DMS 273 (cell line): ENCODE results near the gene RNF39.

Source experiments
- DNase-seq: peaks from one replicate; lab custom pipeline; 2025; ENCODE audit not compliant: unreplicated experiment; lab: John Stamatoyannopoulos, UW

RNF39 gene

GRCh38 chr6:30097902-30098768 lies 22.6 kb upstream of the RNF39 start:
- DNase-seq = no peak

- no peak for DNase-seq
Measured at GRCh38 chr6:30096829-30097228, 21.3 kb upstream of the RNF39 start.

DNA sequence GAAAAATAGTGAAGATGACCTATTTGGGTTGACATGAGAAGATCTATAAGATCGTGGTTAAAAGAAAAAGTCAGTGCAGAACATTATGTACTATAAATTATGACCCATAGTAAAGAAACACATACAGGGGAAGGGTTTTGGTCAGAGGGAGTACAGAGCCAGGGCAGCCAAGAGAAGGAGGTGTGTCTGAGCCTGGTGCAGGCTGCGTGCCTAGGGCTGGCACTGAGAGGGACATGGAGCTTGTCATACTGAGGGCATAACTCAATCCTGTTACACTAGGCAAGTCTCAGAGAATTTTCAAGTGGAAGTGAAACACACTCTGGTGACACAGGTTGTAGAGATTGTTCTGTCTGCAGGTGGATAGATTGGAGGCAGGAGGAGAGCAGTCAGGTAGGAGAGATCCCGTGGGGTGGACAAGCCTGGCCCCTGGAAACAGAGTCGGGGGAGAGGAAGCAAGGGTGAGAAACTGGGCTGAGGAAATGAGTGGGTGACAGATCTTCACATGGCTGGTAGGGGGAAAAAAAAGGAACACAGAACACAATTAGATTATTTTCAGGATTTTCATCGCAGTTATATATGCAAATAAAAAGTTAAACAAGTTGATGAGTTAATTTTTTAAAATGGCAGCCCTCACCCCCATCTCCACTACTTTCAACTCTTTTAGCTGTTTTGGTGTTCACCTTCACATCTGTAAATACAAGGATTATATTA lies 18.5 kb upstream of the RNF39 start:
- DNase-seq = no peak

- DNase-seq = no peak
Measured at GRCh38 chr6:30092852-30093543, 17.4 kb upstream of the RNF39 start.

DNA sequence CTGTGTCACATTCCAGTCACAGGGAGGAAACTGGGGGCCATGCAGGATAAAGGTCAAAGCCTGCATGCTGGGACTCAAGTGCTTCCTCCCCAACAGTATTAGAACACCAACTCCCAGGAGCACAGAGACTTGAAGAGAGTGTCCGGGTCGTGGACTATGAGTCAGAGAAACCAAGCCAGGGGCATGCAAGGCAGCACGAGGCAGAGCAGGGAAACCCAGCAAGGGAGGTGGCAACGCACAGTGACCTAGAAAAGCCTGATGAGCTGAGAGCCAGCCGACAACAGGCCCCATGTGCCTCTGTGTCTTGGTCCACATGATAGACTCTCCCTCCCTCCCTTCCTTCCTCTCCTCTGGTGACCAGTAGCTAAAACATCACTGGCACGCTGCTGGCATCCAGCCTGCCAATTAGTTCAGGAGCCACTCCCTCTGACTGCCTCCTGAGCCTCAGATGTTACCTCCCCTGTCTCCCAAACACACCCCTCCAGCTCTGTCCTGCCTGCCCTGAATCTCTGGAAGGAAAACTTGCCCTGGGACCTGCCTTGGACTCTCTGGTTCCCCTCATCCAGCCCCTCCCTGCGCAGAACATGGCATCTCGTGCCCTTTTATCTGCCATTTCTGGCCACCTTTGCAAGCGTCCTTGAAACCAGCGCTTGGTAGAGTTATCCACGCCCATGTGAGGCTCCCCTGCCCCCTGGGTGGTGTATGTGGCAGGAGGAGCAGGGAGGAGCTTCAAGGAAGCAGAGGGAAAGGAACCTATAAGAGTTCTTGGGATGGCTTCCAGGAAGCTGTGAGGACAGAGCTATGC lies 16.2 kb upstream of the RNF39 start:
- peak; percentile 28 for DNase-seq

DNA sequence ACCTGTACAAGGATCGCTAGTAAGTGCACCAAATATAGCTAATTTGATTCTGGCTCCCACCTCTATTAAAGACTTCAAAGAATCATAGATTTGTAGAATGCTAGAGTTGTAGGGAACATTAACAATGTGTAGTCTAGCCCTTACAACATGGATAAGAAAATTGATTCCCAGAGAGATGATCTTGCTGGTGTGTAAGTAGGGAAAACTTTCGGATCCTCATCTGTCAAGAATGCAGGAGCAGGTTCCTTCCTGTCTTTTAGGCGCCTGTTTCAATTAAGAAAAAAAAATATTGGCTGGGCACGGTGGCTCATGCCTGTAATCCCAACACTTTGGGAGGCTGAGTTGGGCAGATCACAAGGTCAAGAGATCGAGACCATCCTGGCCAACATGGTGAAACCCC lies 12.3 kb upstream of the RNF39 start:
- DNase-seq = no peak

DNA sequence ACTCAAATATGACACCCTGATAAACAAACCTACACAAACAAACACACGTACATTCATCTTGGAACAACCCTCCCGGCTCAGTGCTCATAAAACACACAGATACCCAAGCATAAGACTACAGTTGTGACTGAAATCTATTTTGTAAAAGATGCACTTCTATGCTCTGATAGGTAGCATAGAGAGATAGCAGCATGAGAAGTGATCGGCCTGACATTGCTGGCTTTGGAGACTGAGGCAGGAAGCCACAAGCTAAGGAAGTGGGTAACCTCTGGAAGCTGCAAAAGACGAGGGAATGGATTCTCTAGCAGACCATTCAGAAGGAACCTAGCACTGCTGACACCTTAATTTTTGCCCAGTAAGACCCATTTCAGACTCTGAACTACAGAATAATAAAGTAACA lies 1.6 kb upstream of the RNF39 start:
- no peak for DNase-seq

DNA sequence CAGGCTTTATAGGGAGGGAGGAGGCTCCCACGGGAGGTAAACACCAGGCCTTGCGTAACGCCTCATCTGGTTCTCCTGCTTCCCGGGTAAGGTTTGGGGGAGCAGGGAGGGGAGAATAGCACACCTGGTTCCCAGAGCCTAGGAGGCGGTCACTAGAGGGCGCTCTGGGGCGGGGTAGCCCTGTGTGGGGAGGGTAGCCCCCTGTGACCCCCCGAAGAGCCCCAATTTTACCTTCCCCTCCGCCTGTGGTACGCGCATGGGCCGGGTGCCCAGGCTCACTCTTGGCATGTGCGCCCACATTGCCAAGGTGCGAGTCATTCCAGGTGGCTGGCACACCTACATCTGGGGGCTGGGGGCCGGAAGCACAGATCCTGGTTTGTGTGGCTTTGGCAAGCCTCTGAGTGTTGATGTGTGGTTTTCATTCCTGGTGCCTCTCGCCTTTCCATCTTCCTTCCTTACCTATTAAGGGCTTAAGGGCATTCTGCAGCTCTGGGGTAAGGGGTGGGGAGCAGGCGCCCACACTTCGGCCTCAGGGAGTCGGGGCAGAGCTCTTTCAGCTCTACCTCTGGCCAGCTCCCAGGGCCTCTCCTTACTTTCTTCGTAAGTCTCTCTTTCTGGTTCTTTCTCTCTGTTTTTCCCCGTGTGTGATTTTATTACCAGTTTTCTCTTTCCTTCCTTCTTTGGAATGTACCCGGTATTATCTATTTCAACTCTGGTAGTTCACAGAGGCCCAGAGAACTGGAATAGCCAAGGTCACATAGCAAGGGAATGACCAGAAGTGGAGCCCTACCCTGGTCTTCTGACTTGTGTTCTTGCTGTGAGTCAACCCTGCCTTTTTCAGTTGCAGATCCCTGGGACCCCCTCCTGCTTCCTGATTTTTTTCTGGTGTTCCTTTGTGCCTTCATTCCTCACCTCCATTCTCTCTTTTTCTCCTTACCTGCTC lies 492 bp upstream of the RNF39 start:
- DNase-seq = peak; percentile 40

DNA sequence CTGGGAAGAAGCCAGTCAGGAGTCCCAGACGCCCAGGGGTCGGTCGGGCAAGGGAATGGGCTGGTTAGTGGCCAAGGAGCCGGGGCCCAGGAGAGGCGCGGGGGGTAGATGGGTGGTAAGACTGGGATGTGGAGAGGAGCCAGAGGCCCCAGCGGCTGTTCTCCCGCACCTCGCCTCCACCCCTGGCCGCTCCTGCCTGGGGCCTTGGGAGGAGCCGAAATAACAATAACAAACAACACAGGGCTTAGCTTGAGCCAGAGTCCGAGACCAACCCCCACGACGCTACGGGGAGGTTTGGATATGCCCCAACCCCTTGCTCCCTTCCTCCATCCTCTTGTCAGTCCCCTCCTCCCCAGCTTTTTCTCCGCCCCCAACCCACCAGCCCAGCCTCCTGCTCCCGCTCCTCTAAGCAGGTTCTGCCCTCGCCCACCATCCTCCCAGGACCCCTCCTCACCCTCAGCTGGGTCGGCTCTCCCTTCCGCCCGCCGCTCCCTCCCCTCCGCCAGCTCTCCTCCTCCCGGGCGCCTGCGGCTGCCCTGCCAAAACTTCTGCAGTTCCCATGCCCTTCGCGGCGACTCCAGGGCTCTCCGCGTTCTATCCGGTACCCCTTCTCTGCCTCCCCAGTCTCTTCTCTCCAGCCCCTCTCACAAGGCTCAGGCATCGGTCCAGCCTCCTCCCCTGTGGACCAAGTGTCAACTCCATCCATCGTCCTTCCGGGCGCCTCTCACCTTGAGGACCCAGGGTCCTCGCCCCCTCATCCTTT lies 1.1 kb downstream of the RNF39 start:
- peak; percentile 37 for DNase-seq

- no peak for DNase-seq
Measured at GRCh38 chr6:30073489-30074235, 1.9 kb downstream of the RNF39 start.

GRCh38 chr6:30071858-30072257 lies 3.7 kb downstream of the RNF39 start:
- no peak for DNase-seq

GRCh38 chr6:30071081-30071818 lies 4.3 kb downstream of the RNF39 start:
- no peak for DNase-seq

DNA sequence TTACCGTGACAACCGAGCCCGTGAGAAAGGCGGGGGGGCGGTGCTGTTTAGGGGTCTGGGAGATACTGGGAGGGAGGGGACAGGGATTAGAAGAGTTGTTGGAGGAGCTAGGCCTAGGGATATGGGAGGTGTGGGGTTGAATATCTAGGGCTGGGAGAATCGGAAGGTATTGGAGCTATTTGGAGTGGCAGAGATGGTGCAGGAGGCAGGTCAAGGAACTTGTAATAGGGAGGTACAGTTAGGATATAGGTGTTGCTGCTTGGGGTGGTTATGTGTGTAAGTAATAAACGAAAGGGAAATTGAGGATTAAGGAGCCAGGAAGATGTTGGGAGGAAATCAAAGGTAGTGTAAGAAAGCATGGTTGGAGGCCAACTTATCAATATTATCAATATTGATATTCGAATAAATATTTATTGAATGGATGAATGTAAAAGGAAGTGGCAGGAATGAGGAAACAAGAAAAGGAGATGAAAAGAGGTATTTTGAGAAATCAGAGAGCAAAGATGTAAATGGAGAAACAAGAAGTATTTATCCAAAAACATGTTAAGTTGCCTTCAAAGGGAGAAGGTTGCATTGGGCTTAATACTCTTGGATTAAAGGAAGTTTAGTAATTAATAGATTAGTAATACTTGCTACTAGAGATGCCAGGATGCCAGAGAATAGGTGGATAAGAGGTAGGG lies 8.0 kb downstream of the RNF39 start:
- no peak for DNase-seq

- DNase-seq = peak; percentile 100
Measured at GRCh38 chr6:30066577-30067459, 8.8 kb downstream of the RNF39 start, which contains the start of gene PPP1R11. Gene PPP1R11, plus strand, starts transcription at chr6:30067198. Its CDS starts 213 bp downstream, at chr6:30067411.

GRCh38 chr6:30066082-30066481 lies 9.5 kb downstream of the RNF39 start:
- DNase-seq = peak; percentile 15

DNA sequence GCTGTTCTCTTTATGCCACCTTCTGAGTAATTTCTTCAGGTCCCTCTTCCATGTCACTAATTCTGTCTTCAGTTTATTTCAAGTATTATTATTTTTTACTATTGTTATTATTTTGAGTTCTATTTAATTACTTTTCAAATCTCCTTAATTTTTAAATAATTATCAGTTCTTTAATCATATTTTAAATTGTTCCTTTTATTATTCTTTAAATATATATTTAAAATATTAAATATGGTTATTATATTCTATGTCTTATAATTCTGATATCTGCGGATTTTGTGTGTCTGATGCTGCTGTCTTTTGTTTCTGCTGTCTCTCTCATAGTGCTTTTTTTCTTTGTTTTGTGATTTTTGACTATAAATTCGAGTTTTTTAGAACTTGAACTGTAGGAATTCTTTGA lies 12.3 kb downstream of the RNF39 start:
- DNase-seq = no peak
